GM13977 (cell line): ENCODE results near the gene CRIP1.

Experiments
- DNase-seq: peaks from one replicate; pipeline ENCODE4 v3.0.0; 2012; ENCODE audit warnings: low spot score
- CTCF ChIP-seq: IDR thresholded peaks from 2 replicates; pipeline ENCODE4 v1.5.1; 2012; ENCODE audit warnings: mild to moderate bottlenecking, control low read depth; ENCODE audit not compliant: insufficient read depth; ENCODE audit errors: extremely low read depth, missing control alignments
- in situ Hi-C: fragments of 300-500 bp; cut with MboI; formaldehyde crosslinking; loops from one replicate; pipeline ENCODE4 v1.12.0; 2022; ENCODE audit warnings: low sequenced_read_pairs, low pct_unique_long_range_greater_than_20kb, mixed read lengths, inconsistent platforms; ENCODE audit not compliant: unreplicated experiment

CRIP1 gene

DNA sequence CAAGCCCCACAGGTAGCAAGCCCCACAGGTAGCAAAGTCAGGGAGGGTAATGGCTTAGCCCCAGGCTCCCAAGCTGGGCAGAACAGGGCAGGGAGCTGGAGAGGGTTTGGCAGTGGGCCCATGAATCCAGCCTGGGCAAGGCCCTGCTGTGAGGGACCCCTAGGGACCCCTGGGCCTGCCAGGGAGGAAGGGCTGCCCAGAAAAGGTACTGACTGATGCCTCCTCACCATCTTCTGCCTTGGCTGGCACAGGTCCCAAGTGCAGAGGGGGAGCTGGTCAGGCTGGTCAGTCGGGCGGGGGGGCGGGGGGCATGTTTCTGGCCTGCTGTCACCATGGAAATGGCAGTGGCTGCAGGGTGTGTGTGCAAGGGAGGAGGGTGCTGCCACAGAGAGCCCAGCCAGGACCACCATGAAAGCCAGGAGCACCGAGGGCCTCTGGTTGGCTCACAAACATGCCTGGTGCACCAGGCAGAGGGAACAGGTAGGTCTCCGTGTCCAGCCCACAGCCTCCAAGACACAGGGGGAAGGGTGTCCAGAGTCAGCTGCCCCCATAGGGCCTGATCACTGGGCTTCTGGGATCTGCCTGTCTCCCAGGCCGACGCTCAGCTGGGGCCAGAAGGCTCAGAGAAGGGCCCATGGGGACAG lies 13.5 kb upstream of the CRIP1 start:
- TF ChIP-seq CTCF: no peak
- in situ Hi-C loops: no loop called here
- DNase-seq: no peak

- peak; percentile 85 for DNase-seq
- in situ Hi-C loops: no loop called here
- TF ChIP-seq CTCF: no peak
Measured at GRCh38 chr14:105473677-105474482, 12.8 kb upstream of the CRIP1 start.

DNA sequence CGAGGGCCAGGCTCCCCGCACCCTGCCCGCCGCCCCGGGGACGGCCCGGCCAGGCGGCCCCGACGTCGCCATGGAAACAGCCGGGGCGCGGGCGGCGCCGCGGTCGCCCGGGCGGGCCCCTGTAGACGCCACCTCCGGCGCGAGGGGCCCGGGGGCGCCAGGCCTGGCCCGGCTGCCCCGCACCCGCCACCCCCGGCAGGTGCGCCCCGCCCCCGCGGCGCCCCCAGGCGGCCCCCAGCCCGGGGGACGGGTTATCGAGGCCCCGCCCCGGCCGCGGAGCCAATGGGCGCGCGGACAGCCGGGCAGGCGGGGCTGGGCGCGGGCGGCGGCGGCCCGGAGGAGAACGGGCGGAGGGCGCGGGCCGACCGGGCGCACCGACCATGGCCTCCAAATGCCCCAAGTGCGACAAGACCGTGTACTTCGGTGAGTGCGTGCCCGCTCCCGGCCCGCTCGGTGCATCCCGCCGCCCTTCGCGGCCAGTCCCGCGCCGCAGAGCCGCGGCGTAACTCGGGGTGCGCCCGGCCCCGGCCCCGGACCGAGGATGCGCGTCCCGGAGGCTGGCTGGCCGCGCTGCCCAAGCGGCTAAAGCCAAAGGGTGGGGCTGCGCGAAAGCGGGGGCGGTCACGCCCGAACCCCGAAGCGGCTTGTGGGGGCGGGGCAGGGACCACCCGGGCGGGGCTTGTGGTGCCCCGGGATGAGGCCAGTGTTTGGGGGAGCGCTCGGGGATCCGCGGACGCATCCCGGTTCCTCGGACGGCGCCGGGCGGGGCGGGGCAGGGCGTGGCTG lies 12.0 kb upstream of the CRIP1 start, which contains the start of gene CRIP2:
Gene CRIP2, plus strand, starts transcription at position 339 of the 786 bp plus-strand sequence. Its CDS starts 42 bp downstream, at position 381.
- in situ Hi-C loops: no loop called here
- no peak for TF ChIP-seq CTCF
- DNase-seq: peak; percentile 91

DNA sequence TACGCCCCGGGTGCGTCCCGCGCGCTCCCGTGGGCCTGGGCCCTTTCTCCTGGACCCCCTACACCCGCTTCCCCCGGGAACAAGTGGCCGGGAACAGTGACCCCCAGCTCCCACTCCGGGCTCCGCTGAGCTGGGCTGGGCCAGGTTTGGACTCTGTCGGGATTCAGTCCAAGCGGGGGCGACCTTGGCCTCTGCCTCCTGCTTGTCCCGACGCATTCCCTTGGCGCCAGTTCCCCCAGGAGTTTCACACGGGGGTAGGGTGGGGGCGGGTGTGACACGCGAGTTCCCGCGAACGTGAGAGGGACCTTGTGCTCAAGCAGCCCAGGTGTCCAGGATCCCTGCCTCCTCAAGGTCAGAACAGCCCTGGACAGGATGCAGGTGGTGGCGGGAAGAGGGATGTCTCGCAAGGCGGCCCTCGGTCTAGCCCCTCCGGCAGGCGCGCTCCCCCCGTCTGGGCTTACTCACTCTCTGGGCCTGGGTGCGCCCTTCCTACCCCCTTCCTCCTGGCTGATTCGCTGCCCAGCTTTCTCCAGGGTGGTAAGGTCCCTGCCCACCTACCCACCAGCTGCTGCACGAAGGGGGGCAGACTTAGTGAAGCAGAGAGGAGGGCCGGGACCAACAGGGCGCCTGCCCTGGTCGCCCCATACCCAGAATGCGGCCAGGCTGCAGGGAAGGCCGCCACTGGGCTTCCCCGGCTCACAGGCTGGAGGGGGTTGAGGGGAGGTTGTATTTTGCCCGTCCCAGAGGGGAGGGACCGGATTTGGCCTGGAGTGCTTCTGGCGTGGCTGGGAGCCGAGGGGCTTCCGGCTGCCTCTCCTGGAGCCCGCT lies 11.2 kb upstream of the CRIP1 start:
- no peak for TF ChIP-seq CTCF
- DNase-seq: no peak
- in situ Hi-C loops: no loop called here

DNA sequence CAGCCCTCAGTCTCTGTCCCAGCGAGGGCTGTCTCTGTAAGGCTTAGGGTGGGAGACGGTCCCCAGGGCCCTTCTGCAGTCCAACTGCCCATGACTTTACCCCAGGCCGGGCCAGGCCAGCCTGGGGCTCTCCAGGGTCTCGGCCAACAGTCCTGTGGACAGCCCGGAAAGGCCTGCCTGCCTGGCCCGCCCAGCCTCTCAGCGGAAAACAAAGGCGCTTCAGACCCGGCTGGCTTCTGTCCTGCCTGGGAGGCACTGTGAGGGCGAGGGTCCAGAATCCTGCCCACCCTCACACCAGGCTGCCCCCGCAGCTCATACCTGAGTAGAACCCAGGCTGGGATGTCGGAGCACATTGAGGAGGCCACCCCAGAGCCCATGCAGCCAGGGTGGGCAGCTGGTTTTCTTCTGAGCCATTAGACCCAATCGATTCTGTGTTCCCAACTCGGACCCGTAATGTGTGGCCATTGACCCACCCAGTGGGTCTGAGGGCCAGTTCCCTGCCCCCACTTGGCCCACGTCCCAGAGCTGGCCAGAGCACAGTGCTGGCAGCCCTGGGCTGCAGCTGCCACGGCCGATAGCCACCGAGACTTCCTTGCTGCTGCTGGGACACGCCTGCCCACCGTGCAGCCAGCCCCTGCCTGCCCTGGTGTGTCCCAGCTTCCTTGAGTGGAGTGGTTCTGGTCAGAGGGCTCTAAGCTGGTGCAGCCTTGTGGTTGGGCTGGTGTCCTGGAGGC lies 10.4 kb upstream of the CRIP1 start:
- in situ Hi-C loops: no loop called here
- DNase-seq: no peak
- no peak for TF ChIP-seq CTCF
